Measurements from ENCODE around the gene CHST3.

DNA sequence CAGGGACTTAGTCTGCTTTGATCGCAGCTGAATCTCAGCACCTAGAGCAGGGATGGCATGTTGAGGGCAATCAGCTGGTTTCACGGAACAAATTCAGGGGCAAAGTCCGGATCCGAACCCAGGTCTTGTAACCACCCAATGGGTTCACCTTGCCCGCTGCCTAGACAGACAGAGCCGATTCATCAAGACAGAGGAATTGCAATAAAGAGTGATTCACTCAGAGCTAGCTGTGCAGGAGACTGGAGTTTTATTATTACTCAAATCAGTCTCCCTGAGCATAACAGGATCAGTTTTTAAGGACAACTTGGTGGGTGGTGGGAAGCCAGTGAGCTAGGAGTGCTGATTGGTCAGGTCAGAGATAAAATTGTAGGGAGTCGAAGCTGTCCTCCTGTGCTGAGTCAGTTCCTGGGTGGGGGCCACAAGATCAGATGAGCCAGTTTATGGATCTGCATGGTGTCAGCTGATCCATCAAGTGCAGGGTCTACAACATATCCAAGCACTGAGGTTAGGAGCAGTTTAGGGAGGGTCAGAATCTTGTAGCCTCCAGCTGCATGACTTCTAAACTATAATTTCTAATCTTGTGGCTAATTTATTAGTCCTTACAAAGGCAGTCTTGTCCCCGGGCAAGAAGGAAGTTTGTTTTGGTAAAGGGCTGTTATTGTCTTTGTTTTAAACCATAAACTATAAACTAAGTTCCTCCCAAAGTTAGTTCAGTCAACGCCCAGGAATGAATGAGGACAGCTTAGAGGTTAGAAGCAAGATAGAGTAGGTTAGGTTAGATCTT lies 43.5 kb upstream of the CHST3 start:
- TF ChIP-seq, protein P1, sequence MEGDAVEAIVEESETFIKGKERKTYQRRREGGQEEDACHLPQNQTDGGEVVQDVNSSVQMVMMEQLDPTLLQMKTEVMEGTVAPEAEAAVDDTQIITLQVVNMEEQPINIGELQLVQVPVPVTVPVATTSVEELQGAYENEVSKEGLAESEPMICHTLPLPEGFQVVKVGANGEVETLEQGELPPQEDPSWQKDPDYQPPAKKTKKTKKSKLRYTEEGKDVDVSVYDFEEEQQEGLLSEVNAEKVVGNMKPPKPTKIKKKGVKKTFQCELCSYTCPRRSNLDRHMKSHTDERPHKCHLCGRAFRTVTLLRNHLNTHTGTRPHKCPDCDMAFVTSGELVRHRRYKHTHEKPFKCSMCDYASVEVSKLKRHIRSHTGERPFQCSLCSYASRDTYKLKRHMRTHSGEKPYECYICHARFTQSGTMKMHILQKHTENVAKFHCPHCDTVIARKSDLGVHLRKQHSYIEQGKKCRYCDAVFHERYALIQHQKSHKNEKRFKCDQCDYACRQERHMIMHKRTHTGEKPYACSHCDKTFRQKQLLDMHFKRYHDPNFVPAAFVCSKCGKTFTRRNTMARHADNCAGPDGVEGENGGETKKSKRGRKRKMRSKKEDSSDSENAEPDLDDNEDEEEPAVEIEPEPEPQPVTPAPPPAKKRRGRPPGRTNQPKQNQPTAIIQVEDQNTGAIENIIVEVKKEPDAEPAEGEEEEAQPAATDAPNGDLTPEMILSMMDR (IDR thresholded peaks at IDR 0.05): no peak
- no peak for TF ChIP-seq POLR2A (IDR thresholded peaks at IDR 0.05)

All from heart left ventricle (tissue), 13 donors.